NCI-H226 (cell line): ENCODE results near the gene ALAS1.

Experiments
- DNase-seq: peaks from one replicate; pipeline ENCODE4 v3.0.0-alpha.2; 2015

ALAS1 gene

DNA sequence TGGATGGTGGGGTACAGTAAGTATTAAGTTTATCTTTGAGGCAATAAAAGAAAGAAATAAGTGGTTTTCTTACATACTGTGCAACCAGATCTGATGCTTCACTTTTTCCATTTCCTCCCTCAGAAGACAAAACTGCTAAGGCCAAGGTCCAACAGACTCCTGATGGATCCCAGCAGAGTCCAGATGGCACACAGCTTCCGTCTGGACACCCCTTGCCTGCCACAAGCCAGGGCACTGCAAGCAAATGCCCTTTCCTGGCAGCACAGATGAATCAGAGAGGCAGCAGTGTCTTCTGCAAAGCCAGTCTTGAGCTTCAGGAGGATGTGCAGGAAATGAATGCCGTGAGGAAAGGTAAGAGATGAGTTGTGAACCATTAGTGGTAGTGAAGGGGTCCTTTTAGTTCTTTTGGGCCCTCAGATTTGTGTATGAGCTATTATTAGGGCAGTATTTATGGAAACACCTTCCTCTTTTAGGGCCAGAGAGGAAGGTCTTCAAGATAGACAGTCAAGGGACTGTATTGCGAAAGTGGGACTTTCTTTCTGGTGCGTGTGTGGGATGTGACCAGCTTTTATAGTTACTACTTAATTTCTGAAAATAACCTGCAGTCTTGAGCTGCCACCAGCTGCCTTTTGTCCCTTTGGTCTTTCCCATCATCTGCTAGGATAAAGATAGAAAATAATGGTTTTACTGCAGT lies 4.6 kb downstream of the ALAS1 start:
- no peak for DNase-seq

DNA sequence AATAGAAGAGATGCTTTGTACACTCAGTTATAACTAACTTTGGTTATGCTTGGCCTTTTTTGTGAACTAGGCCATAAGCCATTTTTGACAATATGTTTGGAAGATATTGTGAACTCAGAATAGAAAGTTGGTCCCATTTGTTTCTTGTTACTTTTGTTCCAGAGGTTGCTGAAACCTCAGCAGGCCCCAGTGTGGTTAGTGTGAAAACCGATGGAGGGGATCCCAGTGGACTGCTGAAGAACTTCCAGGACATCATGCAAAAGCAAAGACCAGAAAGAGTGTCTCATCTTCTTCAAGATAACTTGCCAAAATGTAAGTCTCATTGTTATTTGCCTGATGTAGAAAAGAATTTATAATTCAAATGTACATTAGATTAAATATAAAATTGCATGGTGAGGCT lies 5.7 kb downstream of the ALAS1 start:
- DNase-seq, result no peak

DNA sequence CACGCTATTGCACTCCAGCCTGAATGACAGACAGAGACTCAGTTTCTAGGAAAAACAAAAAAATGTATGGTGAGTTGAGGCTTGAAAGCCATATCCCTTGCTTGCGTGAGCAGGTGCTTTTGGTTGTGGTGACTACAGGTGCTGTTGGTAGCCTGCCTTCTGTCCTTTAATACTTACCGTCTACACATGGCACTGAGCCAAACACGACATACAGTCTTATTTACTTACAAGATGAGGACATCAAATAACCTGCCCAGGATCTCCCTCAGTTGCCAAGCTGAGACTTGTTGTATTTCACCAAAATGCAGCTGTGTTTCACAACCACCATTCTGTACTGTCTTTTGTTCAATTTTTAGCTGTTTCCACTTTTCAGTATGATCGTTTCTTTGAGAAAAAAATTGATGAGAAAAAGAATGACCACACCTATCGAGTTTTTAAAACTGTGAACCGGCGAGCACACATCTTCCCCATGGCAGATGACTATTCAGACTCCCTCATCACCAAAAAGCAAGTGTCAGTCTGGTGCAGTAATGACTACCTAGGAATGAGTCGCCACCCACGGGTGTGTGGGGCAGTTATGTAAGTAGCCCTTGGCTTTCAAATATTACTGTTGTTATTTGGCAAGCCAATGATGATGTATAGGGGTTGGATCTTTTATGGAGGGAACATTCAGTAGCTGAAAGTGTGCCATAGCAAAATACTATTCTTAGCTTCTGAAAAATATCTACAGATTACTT lies 6.5 kb downstream of the ALAS1 start:
- DNase-seq, result peak; percentile 17

GRCh38 chr3:52205727-52206372 lies 7.9 kb downstream of the ALAS1 start:
- DNase-seq, result no peak

DNA sequence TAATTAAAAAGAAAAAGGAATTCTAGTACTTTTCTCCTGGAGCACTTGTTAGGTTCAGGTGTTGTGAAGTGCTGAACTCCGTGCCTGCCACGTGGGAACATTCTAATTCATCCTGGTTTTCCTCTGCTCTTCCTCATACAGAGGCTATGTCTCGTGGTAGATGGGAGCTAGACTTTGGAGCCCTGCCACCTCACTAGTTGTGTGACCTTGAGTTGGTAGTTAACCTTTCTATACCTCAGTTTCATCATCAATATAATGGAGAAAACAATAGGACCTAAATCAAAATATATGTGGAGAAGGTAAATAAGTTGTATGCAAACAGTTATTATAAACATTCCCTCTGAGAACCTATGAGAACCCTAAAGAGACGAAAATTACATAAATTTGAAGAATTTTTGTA lies 10.6 kb downstream of the ALAS1 start:
- no peak for DNase-seq

GRCh38 chr3:52210037-52210436 lies 12.1 kb downstream of the ALAS1 start:
- no peak for DNase-seq

DNA sequence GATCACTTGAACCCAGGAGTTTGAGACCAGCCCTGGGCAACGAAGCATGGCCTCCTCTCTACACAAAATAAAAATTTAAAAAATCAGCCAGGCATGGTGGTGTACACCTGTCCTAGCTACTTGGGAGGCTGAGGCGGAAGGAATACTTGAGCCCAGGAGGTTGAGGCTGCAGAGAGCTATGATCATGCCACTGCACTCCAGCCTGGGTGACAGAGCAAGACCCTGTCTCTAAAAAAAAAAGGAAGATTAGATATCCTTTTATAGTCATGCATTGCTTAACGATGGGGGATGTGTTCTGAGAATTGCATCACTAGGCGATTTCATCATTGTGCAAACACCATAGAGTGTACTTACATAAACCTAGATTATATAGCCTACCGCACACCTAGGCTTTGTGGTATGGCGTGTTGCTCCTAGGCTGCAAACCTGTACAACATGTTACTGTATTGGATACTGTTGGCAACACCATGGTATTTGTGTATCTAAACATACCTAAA lies 12.6 kb downstream of the ALAS1 start:
- DNase-seq, result no peak

DNA sequence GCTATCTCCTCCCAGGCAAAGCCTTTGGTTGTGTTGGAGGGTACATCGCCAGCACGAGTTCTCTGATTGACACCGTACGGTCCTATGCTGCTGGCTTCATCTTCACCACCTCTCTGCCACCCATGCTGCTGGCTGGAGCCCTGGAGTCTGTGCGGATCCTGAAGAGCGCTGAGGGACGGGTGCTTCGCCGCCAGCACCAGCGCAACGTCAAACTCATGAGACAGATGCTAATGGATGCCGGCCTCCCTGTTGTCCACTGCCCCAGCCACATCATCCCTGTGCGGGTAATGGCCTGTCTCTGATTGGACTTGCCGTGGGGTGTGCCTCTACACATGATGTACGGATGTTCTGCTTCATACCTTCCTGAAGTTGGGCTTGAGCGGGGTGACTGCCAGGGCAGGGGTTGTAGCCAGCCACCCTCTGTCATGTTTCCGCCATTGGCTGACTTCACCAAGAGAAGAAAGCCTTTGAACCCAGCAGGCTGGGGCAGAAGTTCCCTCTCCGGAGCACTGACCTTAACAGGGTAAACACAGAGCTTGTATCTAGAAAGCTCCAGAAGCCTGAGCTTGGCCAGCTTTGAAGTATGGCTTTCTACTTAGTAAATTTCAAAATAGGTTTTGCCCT lies 13.4 kb downstream of the ALAS1 start:
- no peak for DNase-seq

DNA sequence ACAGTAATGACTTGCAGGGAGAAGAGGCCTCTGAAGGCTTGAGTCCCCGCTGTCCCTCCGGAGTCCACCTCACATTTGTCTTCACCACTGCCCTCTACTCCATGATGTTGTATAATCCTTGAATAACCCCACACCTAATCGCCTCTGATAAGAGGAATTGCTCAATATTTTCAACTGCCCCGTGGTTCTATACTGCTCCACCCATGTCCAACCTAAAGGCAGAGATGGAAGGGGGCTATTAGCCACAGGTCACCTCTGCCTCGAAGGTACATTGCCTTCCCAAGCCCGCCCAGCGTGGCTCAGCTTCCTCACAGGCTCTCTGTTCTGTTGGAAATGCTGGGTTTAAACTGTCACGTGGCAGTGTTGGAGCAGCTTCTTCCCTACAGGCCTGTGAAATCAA lies 15.0 kb downstream of the ALAS1 start:
- no peak for DNase-seq

- DNase-seq, result no peak
Observed at GRCh38 chr3:52213901-52214300, 15.9 kb downstream of the ALAS1 start.

DNA sequence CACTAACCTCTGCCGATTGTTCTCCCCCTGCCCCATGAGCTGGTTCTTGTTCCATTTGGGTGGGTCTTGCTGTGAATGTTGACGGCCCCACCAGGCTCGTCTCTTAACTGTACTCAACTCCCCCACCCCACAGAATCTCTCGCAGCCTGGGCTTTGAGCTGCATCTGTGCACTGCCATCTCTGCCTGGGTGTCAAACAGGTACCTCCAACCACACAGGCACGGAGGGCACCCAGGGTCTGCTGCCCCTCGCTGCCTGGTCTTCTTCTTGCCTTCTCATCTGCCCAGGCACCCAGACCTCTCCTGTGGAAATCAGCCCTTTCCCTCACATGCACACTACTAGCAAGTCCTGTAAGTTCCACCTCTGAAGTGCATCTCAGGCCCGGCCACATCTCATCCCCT lies 17.4 kb downstream of the ALAS1 start:
- DNase-seq, result no peak

GRCh38 chr3:52216585-52217408 lies 18.8 kb downstream of the ALAS1 start:
- peak; percentile 97 for DNase-seq

DNA sequence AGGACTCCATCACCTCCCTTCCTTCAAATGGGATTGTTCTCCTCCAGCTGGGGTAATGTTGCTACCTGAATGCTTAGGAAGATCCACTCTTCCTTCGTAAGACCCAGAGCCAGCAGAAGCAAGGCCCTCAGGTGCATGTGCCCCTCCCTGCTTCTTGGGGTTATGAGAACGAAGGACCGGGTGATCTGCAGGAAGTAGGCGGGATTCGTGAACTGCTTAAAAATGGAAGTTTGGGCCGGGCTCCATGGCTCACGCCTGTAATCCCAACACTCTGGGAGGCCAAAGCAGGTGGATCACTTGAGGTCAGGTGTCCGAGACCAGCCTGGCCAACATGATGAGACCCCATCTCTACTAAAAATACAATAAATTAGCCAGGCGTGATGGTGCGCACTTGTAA lies 19.4 kb downstream of the ALAS1 start:
- DNase-seq, result no peak

- no peak for DNase-seq
Observed at GRCh38 chr3:52218026-52218425, 20.1 kb downstream of the ALAS1 start.

- DNase-seq, result no peak
Observed at GRCh38 chr3:52218454-52218853, 20.5 kb downstream of the ALAS1 start.

GRCh38 chr3:52218937-52219650 lies 21.1 kb downstream of the ALAS1 start:
- no peak for DNase-seq

DNA sequence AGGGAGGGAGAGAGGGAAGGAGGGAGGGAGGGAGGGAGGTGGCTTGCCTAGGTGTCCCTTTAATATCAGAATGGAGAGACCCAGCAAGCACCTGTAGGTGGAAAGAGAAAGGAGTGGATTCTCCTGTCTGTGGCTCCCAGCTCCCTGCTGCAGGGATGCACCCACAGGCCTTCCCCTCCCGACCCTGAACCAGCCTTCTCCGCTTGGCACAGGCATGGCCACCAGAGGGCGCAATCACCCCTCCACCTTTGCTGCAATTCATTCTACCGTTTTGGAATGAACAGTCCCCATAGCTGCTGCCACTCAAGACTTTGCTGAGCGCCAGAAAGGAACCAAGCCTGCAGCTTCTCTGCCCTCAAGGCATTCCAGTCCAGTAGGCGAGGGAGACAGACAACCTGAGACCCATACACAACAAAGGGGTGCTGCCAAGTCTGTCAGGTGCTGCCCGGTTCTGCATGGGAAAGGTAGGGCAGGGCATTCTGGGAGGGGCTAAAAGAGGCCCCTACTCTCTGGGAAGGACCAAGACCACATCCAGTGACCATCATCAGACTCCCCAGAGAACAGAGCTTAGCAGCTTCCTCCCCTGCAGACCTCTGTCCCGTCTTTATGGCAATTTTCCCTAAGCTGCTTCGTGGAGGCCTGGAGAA lies 22.5 kb downstream of the ALAS1 start:
- DNase-seq, result peak; percentile 56

GRCh38 chr3:52221141-52221562 lies 23.2 kb downstream of the ALAS1 start:
- no peak for DNase-seq

- no peak for DNase-seq
Observed at GRCh38 chr3:52221563-52222318, 23.8 kb downstream of the ALAS1 start.
